Skeletal muscle tissue (tissue), 4 donors: ENCODE measurements around the gene CAMK1G. TPM values are rescaled to one million over a fixed set of nuclear protein-coding genes. Genes with fewer than 3 reads are reported as not detected.

Experiments used
- H3K27ac ChIP-seq: one replicate; pipeline ENCODE4 v1.7.0; 2013; ENCODE audit warnings: mild to moderate bottlenecking, low read depth, low read length, inconsistent platforms
- H3K27me3 ChIP-seq, 3 donors: one replicate each; pipeline ENCODE4 v1.7.0; 2013; ENCODE audit warnings: low read length in 3 of 3; ENCODE audit not compliant: control insufficient read depth in 3 of 3, insufficient read depth in 3 of 3
- H3K36me3 ChIP-seq, 3 donors: one replicate each; pipeline ENCODE4 v1.7.0; 2013; ENCODE audit warnings: low read length in 3 of 3; ENCODE audit not compliant: control insufficient read depth in 3 of 3, insufficient read depth in 3 of 3
- H3K4me1 ChIP-seq, 3 donors: one replicate each; pipeline ENCODE4 v1.7.0; 2013; ENCODE audit warnings: low read length in 3 of 3, mild to moderate bottlenecking in 3 of 3; ENCODE audit not compliant: control insufficient read depth in 3 of 3, insufficient read depth in 3 of 3
- H3K4me3 ChIP-seq, 3 donors: one replicate each; pipeline ENCODE4 v1.7.0; 2013; ENCODE audit warnings: low read length in 3 of 3
- H3K9ac ChIP-seq, 3 donors: one replicate each; pipeline ENCODE4 v1.7.0; 2013; ENCODE audit warnings: low read length in 3 of 3, mild to moderate bottlenecking in 3 of 3, moderate library complexity in 2 of 3, low read depth in 1 of 3
- H3K9me3 ChIP-seq, 3 donors: one replicate each; pipeline ENCODE4 v1.7.0; 2013; ENCODE audit warnings: low read length in 3 of 3; ENCODE audit not compliant: control insufficient read depth in 3 of 3
- total RNA-seq: library from RNA; depleted of rRNA; stranded (reverse); fragments of >200 nt; gene quantifications from one replicate; pipeline ENCODE4 v1.2.3, GENCODE V29; 2014
- donor health status: Osteomylitis.

The CAMK1G gene
- total RNA-seq, 1 donor from 2014 or later = not detected

- no peaks in the 10 kb centered on the region for H3K9me3 ChIP-seq
- H3K36me3 ChIP-seq = no peaks in the 10 kb centered on the region
- H3K4me3 ChIP-seq = no peak overlapping the region
These were observed 22.0 kb upstream of the CAMK1G start for GRCh38 chr1:209561532-209561931.

GRCh38 chr1:209564849-209565248 is 18.7 kb upstream of the CAMK1G start:
- no peak overlapping the region for H3K27ac ChIP-seq
- no peaks in the 10 kb centered on the region for H3K36me3 ChIP-seq
- peaks cover 9 to 15% (median 10%) of the 10 kb centered on the region in 3 donors for H3K27me3 ChIP-seq
- H3K4me1 ChIP-seq = peaks cover 0 to 3% (median 0%) of the 10 kb centered on the region in 3 donors
- no peak overlapping the region for H3K4me3 ChIP-seq
- no peaks in the 10 kb centered on the region for H3K9me3 ChIP-seq
- H3K9ac ChIP-seq = no peak overlapping the region

More at GRCh38 chr1:209561532-209561931, 22.0 kb upstream of the CAMK1G start:
- Histone ChIP-seq H3K27me3 (peaks cover 9 to 15% (median 10%) of the 10 kb centered on the region in 3 donors), H3K27ac (no peak overlapping the region), H3K4me1 (no peaks in the 10 kb centered on the region), H3K9ac (no peak overlapping the region)

- Histone ChIP-seq H3K9ac (no peak overlapping the region), H3K27ac (no peak overlapping the region), H3K9me3 (no peaks in the 10 kb centered on the region), H3K36me3 (no peaks in the 10 kb centered on the region), H3K4me1 (peaks cover 0 to 3% (median 0%) of the 10 kb centered on the region in 3 donors), H3K4me3 (no peak overlapping the region), H3K27me3 (peaks cover 15 to 17% (median 17%) of the 10 kb centered on the region in 3 donors)
These were observed 17.5 kb upstream of the CAMK1G start for GRCh38 chr1:209565759-209566678.

GRCh38 chr1:209567698-209568175 is 15.8 kb upstream of the CAMK1G start:
- H3K4me3 ChIP-seq = no peak overlapping the region
- H3K9me3 ChIP-seq = no peaks in the 10 kb centered on the region
- no peak overlapping the region for H3K9ac ChIP-seq
- peaks cover 15 to 17% (median 16%) of the 10 kb centered on the region in 3 donors for H3K27me3 ChIP-seq
- H3K27ac ChIP-seq = no peak overlapping the region
- H3K36me3 ChIP-seq = no peaks in the 10 kb centered on the region
- H3K4me1 ChIP-seq = peaks cover 0 to 3% (median 0%) of the 10 kb centered on the region in 3 donors

GRCh38 chr1:209569455-209570207 is 13.9 kb upstream of the CAMK1G start:
- Histone ChIP-seq H3K9me3 (no peaks in the 10 kb centered on the region), H3K4me3 (peak overlapping the region in 2 of 3 donors; percentile 30 to 53)

GRCh38 chr1:209570743-209571142 is 12.8 kb upstream of the CAMK1G start:
- Histone ChIP-seq H3K4me3 (no peak overlapping the region), H3K36me3 (no peaks in the 10 kb centered on the region), H3K9ac (no peak overlapping the region), H3K4me1 (peaks cover 0 to 3% (median 0%) of the 10 kb centered on the region in 3 donors), H3K27ac (no peak overlapping the region), H3K27me3 (peaks cover 5 to 9% (median 8%) of the 10 kb centered on the region in 3 donors), H3K9me3 (no peaks in the 10 kb centered on the region)

More at GRCh38 chr1:209569455-209570207, 13.9 kb upstream of the CAMK1G start:
- H3K36me3 ChIP-seq = no peaks in the 10 kb centered on the region
- peaks cover 0 to 3% (median 0%) of the 10 kb centered on the region in 3 donors for H3K4me1 ChIP-seq
- H3K9ac ChIP-seq = no peak overlapping the region
- no peak overlapping the region for H3K27ac ChIP-seq
- peaks cover 11 to 17% (median 13%) of the 10 kb centered on the region in 3 donors for H3K27me3 ChIP-seq

- H3K36me3 ChIP-seq = no peaks in the 10 kb centered on the region
- H3K9me3 ChIP-seq = no peaks in the 10 kb centered on the region
- no peak overlapping the region for H3K9ac ChIP-seq
- no peaks in the 10 kb centered on the region for H3K4me1 ChIP-seq
- H3K27me3 ChIP-seq = peaks cover 0 to 6% (median 4%) of the 10 kb centered on the region in 3 donors
- H3K27ac ChIP-seq = no peak overlapping the region
- H3K4me3 ChIP-seq = no peak overlapping the region
These were observed 6.9 kb upstream of the CAMK1G start for GRCh38 chr1:209576392-209577197.

- no peaks in the 10 kb centered on the region for H3K4me1 ChIP-seq
- H3K27me3 ChIP-seq = peaks cover 4 to 5% (median 5%) of the 10 kb centered on the region in 3 donors
- no peak overlapping the region for H3K27ac ChIP-seq
- no peaks in the 10 kb centered on the region for H3K36me3 ChIP-seq
- no peak overlapping the region for H3K4me3 ChIP-seq
- no peaks in the 10 kb centered on the region for H3K9me3 ChIP-seq
- H3K9ac ChIP-seq = no peak overlapping the region
These were observed 6.2 kb upstream of the CAMK1G start for GRCh38 chr1:209577346-209577745.

GRCh38 chr1:209580577-209580976 is 2.9 kb upstream of the CAMK1G start:
- Histone ChIP-seq H3K36me3 (no peaks in the 10 kb centered on the region), H3K9me3 (no peaks in the 10 kb centered on the region), H3K27me3 (peaks cover 20 to 31% (median 23%) of the 10 kb centered on the region in 3 donors), H3K4me3 (no peak overlapping the region), H3K9ac (no peak overlapping the region), H3K4me1 (peaks cover 4 to 6% (median 4%) of the 10 kb centered on the region in 3 donors), H3K27ac (no peak overlapping the region)
